H9 (cell line): ENCODE measurements around the gene ZBP1. TPM values are rescaled to one million over a fixed set of nuclear protein-coding genes. Genes with fewer than 3 reads are reported as not detected.

Experiments used
- DNase-seq: peaks from one replicate; pipeline ENCODE4 v3.0.0-alpha.2; 2017
- H2AFZ ChIP-seq: one replicate; pipeline ENCODE4 v1.6.1; 2013; ENCODE audit warnings: mild to moderate bottlenecking, low read length, control low read depth, moderate library complexity
- H2AK5ac ChIP-seq: 2 replicates; pipeline ENCODE4 v1.6.1; 2013; ENCODE audit warnings: low read length, control low read depth, mixed read lengths; ENCODE audit not compliant: insufficient read length
- H2BK120ac ChIP-seq: one replicate; pipeline ENCODE4 v1.6.1; 2013; ENCODE audit warnings: low read depth, mild to moderate bottlenecking, low read length, control low read depth, inconsistent platforms; ENCODE audit not compliant: poor library complexity, severe bottlenecking
- H2BK12ac ChIP-seq: 2 replicates; pipeline ENCODE4 v1.6.1; 2013; ENCODE audit warnings: low read length, control low read depth, mixed read lengths, low read depth; ENCODE audit not compliant: insufficient read length
- H2BK15ac ChIP-seq: 2 replicates; pipeline ENCODE4 v1.6.1; 2013; ENCODE audit warnings: low read depth, low read length, control low read depth
- H2BK20ac ChIP-seq: one replicate; pipeline ENCODE4 v1.6.1; 2013; ENCODE audit warnings: low read depth, mild to moderate bottlenecking, low read length, control low read depth, inconsistent platforms; ENCODE audit not compliant: poor library complexity, severe bottlenecking
- H2BK5ac ChIP-seq: 2 replicates; pipeline ENCODE4 v1.6.1; 2013; ENCODE audit warnings: low read length, control low read depth, mixed read lengths; ENCODE audit not compliant: insufficient read length
- H3K14ac ChIP-seq: 2 replicates; pipeline ENCODE4 v1.6.1; 2013; ENCODE audit warnings: low read length, control low read depth; ENCODE audit not compliant: insufficient read depth
- H3K18ac ChIP-seq: 2 replicates; pipeline ENCODE4 v1.6.1; 2013; ENCODE audit warnings: low read depth, mild to moderate bottlenecking, mixed read lengths, low read length, control low read depth; ENCODE audit not compliant: insufficient read length
- H3K23ac ChIP-seq: 2 replicates; pipeline ENCODE4 v1.6.1; 2013; ENCODE audit warnings: low read length, control low read depth, mixed read lengths, low read depth; ENCODE audit not compliant: insufficient read length
- H3K23me2 ChIP-seq: 2 replicates; pipeline ENCODE4 v1.6.1; 2013; ENCODE audit warnings: low read depth, mild to moderate bottlenecking, mixed read lengths, low read length, control low read depth; ENCODE audit not compliant: insufficient read length, poor library complexity, severe bottlenecking
- H3K27ac ChIP-seq: 2 replicates; pipeline ENCODE4 v1.5.1; 2013; ENCODE audit warnings: low read length, control low read depth, mixed read lengths, low read depth; ENCODE audit not compliant: insufficient read length
- H3K27me3 ChIP-seq: 2 replicates; pipeline ENCODE4 v1.6.1; 2013; ENCODE audit warnings: low read length, control low read depth, inconsistent platforms; ENCODE audit not compliant: insufficient read depth
- H3K4ac ChIP-seq: 2 replicates; pipeline ENCODE4 v1.6.1; 2013; ENCODE audit warnings: low read depth, mild to moderate bottlenecking, control low read depth, inconsistent platforms, low read length, moderate library complexity
- H3K4me1 ChIP-seq: 2 replicates; pipeline ENCODE4 v1.6.1; 2013; ENCODE audit warnings: low read length, control low read depth, inconsistent platforms; ENCODE audit not compliant: insufficient read depth
- H3K4me2 ChIP-seq: 2 replicates; pipeline ENCODE4 v1.6.1; 2013; ENCODE audit warnings: low read length, control low read depth, mixed read lengths; ENCODE audit not compliant: insufficient read length, insufficient read depth
- H3K56ac ChIP-seq: 2 replicates; pipeline ENCODE4 v1.6.1; 2013; ENCODE audit warnings: low read depth, mild to moderate bottlenecking, mixed read lengths, low read length, control low read depth; ENCODE audit not compliant: insufficient read length
- H3K79me1 ChIP-seq: 2 replicates; pipeline ENCODE4 v1.6.1; 2013; ENCODE audit warnings: low read depth, mild to moderate bottlenecking, moderate library complexity, low read length, control low read depth, inconsistent platforms; ENCODE audit not compliant: insufficient read depth, poor library complexity, severe bottlenecking
- H3K79me2 ChIP-seq: 2 replicates; pipeline ENCODE4 v1.6.1; 2013; ENCODE audit warnings: low read length, control low read depth, inconsistent platforms; ENCODE audit not compliant: insufficient read depth
- H3K9ac ChIP-seq: 2 replicates; pipeline ENCODE4 v1.6.1; 2013; ENCODE audit warnings: low read length, control low read depth, mixed read lengths; ENCODE audit not compliant: insufficient read length; ENCODE audit errors: extremely low read depth
- H3K9me3 ChIP-seq: one replicate; pipeline ENCODE4 v1.6.1; 2013; ENCODE audit warnings: low read depth, low read length, inconsistent platforms; ENCODE audit not compliant: control insufficient read depth
- H3T11ph ChIP-seq: one replicate; pipeline ENCODE4 v1.6.1; 2013; ENCODE audit warnings: mild to moderate bottlenecking, low read length, control low read depth, inconsistent platforms
- H4K20me1 ChIP-seq: one replicate; pipeline ENCODE4 v1.6.1; 2013; ENCODE audit not compliant: control insufficient read depth, insufficient read length, insufficient read depth
- H4K5ac ChIP-seq: 2 replicates; pipeline ENCODE4 v1.6.1; 2013; ENCODE audit warnings: low read depth, mild to moderate bottlenecking, mixed read lengths, low read length, control low read depth; ENCODE audit not compliant: insufficient read length
- H4K8ac ChIP-seq: replicated peaks from 2 replicates; pipeline ENCODE4 v1.6.1; 2013; ENCODE audit warnings: low read length, control low read depth, mixed read lengths, low read depth; ENCODE audit not compliant: insufficient read length
- H4K91ac ChIP-seq: 2 replicates; pipeline ENCODE4 v1.6.1; 2013; ENCODE audit warnings: low read depth, mild to moderate bottlenecking, moderate library complexity, mixed read lengths, low read length, control low read depth; ENCODE audit not compliant: insufficient read length
- H3K27ac Mint-ChIP-seq, 3 experiments: 2 replicates in 2 of 3; 3 replicates in 1 of 3; pipeline ENCODE4 v1.8.0; 2020 to 2021; ENCODE audit warnings: mixed read lengths in 3 of 3, mild to moderate bottlenecking in 1 of 3, moderate library complexity in 1 of 3
- H3K27me3 Mint-ChIP-seq: 2 replicates; pipeline ENCODE4 v1.8.0; 2021; ENCODE audit warnings: low read depth, mild to moderate bottlenecking, moderate library complexity, mixed read lengths
- H3K36me3 Mint-ChIP-seq, 3 experiments: 2 replicates in 2 of 3; 3 replicates in 1 of 3; pipeline ENCODE4 v1.8.0; 2020 to 2021; ENCODE audit warnings: low read depth in 3 of 3, mixed read lengths in 3 of 3; ENCODE audit not compliant: insufficient read depth in 1 of 3
- H3K4me1 Mint-ChIP-seq, 2 experiments: 2 replicates each; pipeline ENCODE4 v1.8.0; 2020; ENCODE audit warnings: mixed read lengths in 2 of 2
- H3K4me3 Mint-ChIP-seq, 2 experiments: 2 replicates in 1 of 2; 3 replicates in 1 of 2; pipeline ENCODE4 v1.8.0; 2020 to 2021; ENCODE audit warnings: mild to moderate bottlenecking in 2 of 2, mixed read lengths in 2 of 2, moderate library complexity in 1 of 2
- H3K9me3 Mint-ChIP-seq, 2 experiments: 2 replicates in 1 of 2; 3 replicates in 1 of 2; pipeline ENCODE4 v1.8.0; 2020; ENCODE audit warnings: mild to moderate bottlenecking in 2 of 2, mixed read lengths in 2 of 2, moderate library complexity in 1 of 2
- WGBS: extraction: QIAGEN DNeasy Blood & Tissue Kit; methylation state at CpG from one replicate; pipeline ENCODE4 v1.1.7; 2013; ENCODE audit warnings: missing lambda C conversion rate, low lambda C conversion rate, mixed read lengths; ENCODE audit not compliant: insufficient read length; ENCODE audit errors: extremely low coverage; 5-methylcytosine and 5-hydroxymethylcytosine counted together
- total RNA-seq: library from RNA; stranded (reverse); gene quantifications from 2 replicates; pipeline ENCODE4 v1.2.1, GENCODE V29; 2021
- TF ChIP-seq, protein P1 (sequence below): fragments of 200-600 bp; sonication (generic); conservative IDR thresholded peaks from 3 replicates; pipeline ENCODE4 v1.8.0; 2021; ENCODE audit warnings: antibody characterized with exemption, mild to moderate bottlenecking

Gene ZBP1
- total RNA-seq, 1 experiment from 2014 or later: not detected

DNA sequence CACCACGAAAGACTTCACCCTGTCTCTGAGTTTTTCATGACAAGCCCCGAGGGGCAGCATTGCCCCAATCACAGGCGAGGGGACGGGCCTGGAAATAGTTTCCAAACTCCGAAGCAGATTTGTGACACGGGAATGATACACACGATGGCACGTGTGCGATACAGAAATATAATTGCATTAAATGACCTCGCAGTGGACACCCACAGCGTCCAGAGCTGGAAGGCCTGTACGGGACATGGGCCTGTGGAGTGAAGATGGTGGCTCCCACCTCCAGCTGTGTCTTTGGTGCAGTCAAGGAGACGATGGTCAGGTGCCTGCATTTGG, 46.6 kb upstream of the ZBP1 start:
- peaks cover 23% of the 10 kb centered on the region; the same call in 1 of the 2 replicates for H3K79me2 ChIP-seq
- H2BK15ac ChIP-seq: no peak overlapping the region
- H3K27me3 ChIP-seq: no peaks in the 10 kb centered on the region
- peak overlapping the region; percentile 13; the same call in 1 of the 2 replicates for H3K14ac ChIP-seq
- no peaks in the 10 kb centered on the region for H3K9me3 Mint-ChIP-seq
- H2BK20ac ChIP-seq: no peak overlapping the region
- no peaks in the 10 kb centered on the region for H3K9me3 ChIP-seq
- no peaks in the 10 kb centered on the region; the same call in 1 of the 2 replicates for H3K4me1 ChIP-seq
- H3K23me2 ChIP-seq: no peaks in the 10 kb centered on the region
- H2AFZ ChIP-seq: no peak overlapping the region
- peak overlapping the region in 1 of 3 experiments; percentile 20; a peak in 1 of 7 replicates for H3K27ac Mint-ChIP-seq
- no peaks in the 10 kb centered on the region for H3K27me3 Mint-ChIP-seq
- no peak overlapping the region for H4K5ac ChIP-seq
- H3K4me2 ChIP-seq: no peak overlapping the region
- no peak overlapping the region for H2BK5ac ChIP-seq
- no peak overlapping the region for H2BK120ac ChIP-seq
- H2BK12ac ChIP-seq: no peak overlapping the region
- no peak overlapping the region for H4K91ac ChIP-seq
- no peak overlapping the region for H3K18ac ChIP-seq
- H3K36me3 Mint-ChIP-seq: peaks cover 0 to 8% (median 0%) of the 10 kb centered on the region in 3 experiments; a peak in 3 of 7 replicates
- WGBS: no CpG with 5 or more reads among the region's 13 CpGs
- H3K4me3 Mint-ChIP-seq: no peak overlapping the region; a peak in 1 of 5 replicates
- H3K27ac ChIP-seq: no peak overlapping the region
- no peak overlapping the region for H3K4ac ChIP-seq
- H3K4me1 Mint-ChIP-seq: peaks cover 52 to 56% of the 10 kb centered on the region in 2 experiments
- H3T11ph ChIP-seq: no peak overlapping the region
- DNase-seq: no peak
- TF ChIP-seq, protein P1, sequence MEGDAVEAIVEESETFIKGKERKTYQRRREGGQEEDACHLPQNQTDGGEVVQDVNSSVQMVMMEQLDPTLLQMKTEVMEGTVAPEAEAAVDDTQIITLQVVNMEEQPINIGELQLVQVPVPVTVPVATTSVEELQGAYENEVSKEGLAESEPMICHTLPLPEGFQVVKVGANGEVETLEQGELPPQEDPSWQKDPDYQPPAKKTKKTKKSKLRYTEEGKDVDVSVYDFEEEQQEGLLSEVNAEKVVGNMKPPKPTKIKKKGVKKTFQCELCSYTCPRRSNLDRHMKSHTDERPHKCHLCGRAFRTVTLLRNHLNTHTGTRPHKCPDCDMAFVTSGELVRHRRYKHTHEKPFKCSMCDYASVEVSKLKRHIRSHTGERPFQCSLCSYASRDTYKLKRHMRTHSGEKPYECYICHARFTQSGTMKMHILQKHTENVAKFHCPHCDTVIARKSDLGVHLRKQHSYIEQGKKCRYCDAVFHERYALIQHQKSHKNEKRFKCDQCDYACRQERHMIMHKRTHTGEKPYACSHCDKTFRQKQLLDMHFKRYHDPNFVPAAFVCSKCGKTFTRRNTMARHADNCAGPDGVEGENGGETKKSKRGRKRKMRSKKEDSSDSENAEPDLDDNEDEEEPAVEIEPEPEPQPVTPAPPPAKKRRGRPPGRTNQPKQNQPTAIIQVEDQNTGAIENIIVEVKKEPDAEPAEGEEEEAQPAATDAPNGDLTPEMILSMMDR: no peak
- H2AK5ac ChIP-seq: no peak overlapping the region
- H4K20me1 ChIP-seq: no peaks in the 10 kb centered on the region
- no peaks in the 10 kb centered on the region for H3K79me1 ChIP-seq
- no peak overlapping the region for H3K23ac ChIP-seq
- H4K8ac ChIP-seq: no peak overlapping the region
- H3K56ac ChIP-seq: no peak overlapping the region
- H3K9ac ChIP-seq: no peak overlapping the region
